DMS153 treated with DMSO at 0.1 percent for 48 hours (cell line): ENCODE measurements around the gene C10orf71.

Experiments used
- DNase-seq: peaks from one replicate; lab custom pipeline; 2025; ENCODE audit not compliant: unreplicated experiment; lab: John Stamatoyannopoulos, UW

C10orf71 gene

DNA sequence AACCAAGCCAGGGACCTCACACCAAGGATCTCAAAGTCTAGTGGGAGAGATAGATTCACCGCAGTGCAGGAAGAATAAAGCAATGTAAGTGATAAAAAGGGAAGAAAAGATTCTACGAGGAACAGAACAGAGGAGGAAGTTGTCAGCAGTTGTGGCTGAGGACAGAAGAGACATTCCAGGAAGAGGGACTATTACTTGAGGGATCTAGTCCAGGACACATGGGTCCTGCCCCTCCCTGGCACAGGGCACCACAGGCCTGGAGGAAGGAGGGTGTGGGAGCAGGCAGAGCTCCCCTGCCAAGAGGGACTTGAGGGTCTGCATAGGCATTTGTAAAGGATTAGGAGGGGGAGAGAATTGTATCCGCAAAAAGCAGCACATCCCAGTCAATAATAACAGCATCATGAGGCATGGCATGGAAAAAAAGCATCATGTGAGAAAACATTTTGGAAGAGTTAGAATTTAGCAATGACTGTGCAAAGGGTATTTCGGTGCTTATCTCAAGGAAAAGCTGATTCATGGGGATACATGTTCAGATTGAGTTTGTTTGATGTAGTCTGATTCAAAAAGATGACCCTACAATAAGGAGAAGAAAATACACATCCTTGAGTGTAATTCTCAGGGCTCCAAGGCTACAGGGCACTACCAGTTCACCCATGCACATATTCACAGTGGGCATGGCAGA lies 12.7 kb downstream of the C10orf71 start:
- no peak for DNase-seq

DNA sequence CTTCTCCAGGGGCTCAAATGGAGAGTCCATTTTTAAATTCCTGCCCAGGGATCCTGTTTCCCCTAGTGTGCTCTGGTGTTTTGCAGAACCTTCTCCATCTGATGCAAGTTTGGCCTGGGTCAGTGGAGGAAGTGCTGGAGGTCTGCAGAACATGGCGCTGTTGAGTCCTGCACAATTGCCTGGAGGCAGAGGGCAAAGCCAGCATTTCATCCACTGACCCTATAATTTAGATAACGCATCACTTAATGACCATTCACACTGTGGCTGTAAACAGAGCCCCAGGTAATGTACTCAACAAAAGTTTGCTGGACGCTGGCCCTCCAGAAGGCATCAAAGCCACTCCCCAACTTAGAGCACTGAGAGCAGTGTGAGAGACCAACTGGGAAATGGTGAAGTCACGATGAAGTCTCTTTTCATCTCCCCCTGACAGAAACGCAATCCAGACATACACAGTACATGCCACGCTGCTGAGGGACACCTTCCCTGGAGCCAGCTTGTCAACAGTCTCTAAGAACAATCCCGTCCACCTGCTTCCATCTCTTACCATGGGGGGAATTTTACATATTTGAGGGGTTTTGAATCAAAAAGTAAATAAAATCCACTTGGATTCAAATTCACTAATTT lies 13.4 kb downstream of the C10orf71 start:
- DNase-seq, result no peak

DNA sequence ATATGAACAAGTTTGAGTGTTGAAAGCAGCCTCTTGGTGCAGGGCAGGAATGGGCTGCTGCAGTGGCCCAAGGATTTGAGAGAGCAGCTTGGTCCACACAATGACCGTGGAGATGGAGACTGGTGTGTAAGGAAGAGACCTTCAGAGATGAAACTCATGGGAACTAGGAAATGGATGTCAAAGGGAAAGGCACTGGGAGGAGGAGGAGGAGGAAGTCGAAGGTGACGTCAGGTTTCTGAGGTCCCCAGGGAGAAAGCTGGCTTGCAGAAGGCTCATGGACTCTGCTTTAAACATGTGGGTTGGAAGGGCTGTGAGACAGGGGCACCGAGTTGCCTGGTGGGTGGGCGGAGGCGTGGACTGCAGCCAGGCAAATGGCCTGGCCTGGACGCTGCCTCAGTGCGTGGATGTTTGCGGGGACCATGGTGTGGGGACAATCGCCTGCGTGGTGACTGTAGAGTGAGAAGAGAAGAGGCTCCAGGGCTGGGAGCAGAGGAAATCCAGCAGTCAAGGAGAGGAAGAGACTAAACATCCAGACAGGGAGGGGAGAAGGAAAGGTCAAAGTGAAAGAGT lies 14.6 kb downstream of the C10orf71 start:
- no peak for DNase-seq

DNA sequence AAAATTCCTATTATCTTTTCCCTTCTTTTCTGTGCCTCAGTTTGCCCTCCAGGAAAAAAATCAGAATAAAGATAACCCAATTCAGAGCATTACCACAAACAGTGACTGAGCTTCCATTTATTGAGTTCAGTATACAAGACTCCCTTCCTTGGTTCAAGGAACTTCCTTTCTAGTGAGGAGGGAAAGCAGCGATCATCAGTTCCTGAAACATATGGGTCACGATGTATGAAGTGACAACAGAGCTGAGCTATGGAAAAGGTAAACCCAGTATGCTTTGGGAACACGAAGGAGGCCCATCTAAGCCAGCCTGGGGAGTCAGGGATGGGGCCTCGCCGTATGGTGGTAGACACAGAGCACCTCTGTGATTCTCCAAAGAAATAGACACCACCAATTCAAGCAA lies 15.8 kb downstream of the C10orf71 start:
- no peak for DNase-seq

DNA sequence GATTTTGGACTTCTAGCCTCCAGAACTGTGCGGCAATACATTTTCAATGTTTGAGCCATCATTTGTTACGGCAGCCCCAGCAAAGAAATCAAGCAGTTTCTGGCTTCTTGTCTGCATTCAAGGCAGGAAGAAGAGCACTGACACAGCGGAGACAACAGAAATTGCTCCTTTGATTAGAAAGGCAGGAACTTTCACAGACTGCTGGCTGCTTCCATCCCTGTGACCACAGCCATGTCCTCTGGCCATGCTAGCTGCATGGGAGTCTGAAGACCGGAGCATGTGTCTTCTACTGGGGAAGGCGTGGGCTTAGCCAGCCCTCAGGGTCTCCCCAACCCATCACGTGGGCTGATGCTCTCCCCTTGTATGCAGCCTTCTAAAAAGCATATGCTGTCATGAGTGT lies 19.1 kb downstream of the C10orf71 start:
- no peak for DNase-seq

DNA sequence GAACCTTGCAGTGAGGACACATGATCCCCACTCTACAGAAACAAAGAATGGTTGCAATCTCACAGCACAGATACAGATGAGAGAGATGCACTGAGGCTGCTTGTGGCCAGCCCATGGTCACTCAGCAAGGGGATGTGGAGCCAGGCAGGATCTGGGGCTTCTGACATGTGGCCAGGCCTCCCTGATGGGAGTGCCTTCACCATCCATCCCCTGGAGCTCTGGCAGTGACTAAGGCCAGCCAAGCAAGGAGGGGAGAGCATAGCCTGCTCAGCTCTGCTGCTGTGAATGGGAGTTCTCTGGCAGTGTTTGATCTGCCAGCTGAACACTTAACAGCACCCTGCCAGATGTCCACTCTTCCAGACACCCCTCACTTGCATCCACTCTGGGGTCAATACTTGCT lies 19.8 kb downstream of the C10orf71 start:
- no peak for DNase-seq

DNA sequence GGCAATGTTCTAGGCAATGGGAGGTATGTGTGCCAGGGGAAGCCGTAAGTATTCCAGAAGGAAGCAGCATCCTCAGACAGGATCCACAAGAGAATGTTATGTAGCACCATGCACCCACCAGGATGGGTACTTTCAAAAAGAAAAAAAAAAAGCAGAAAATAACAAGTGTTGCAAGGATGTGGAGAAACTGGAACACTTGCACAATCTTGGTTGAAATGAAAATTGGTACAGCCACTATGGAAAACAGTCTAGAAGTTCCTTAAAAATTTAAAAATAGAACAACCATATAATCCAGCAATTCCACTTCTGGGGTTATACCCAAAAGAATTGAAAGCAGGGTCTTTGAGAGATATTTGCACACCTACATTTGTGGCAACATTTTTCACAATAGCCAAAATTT lies 20.2 kb downstream of the C10orf71 start:
- no peak for DNase-seq

DNA sequence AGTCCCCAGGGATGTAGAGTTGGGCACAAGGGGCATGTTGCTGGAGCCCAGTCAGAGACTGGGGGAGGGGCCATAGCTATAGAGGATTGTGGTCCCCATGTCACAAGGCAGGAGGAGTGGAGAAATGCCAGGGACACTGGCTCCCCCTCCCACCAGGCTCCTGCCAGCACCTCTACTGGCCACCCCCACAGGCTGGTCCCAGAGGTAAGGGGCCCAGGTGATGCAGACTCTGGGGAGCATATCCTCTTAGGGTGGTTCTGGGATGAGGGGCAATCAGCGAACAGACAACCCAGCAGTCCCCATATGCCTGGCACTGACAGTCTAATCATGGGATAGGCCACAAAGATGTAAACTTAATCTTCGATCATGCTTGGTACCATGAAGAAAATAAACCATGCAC lies 21.2 kb downstream of the C10orf71 start:
- DNase-seq, result no peak

DNA sequence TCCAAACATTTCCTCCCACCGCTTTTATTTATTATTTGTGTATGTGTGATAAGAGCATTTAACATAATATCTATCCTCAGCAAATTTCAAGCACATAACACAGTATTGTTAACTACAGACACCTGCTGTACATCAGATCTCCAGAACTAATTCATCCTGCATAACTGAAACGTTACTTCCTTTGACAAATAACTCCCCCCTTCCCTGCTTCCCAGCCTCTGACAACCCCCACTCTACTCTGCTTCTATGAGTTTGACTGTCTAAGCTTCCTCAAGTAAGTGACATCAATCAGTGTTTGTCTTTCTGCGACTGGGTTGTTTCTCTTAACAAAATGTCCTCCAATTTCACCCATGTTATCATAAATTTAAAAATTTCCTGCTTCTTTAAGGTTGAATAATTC lies 22.1 kb downstream of the C10orf71 start:
- DNase-seq, result no peak

DNA sequence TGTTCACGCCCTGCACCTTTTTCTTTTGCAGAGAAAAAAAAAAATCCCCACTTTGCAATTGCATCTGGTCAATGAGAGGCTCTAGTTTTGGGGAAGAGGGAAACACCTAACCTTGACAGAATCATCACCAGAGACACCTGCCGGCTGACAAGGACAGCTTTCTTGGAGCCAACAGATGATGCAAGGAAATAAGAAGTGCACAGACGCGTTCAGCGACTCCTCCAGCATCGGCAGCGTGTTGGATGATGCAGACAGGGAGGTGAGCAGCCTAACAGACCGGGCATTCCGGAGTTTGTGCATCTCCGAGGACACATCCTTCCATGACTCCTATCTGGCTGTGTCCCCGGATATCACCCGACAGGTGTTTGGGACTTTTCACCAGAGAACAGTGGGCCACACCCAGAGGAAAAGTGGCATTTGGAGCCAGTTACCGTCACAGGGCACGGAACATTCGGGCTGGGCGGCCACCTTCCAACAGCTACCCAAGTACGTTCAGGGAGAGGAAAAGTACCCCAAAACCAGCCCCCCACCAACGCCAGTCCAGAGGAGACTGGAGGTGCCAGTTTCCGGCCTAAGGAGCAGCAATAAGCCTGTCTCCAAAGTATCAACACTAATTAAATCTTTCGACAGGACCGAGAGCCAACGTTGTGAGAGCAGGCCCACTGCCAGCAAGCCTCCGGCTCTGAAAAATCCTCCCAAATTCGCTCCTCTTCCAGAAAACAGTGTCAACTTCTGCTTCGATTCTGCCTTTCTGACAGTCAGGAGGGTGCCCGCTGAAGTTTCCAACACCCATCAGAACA lies 23.6 kb downstream of the C10orf71 start:
- no peak for DNase-seq

DNA sequence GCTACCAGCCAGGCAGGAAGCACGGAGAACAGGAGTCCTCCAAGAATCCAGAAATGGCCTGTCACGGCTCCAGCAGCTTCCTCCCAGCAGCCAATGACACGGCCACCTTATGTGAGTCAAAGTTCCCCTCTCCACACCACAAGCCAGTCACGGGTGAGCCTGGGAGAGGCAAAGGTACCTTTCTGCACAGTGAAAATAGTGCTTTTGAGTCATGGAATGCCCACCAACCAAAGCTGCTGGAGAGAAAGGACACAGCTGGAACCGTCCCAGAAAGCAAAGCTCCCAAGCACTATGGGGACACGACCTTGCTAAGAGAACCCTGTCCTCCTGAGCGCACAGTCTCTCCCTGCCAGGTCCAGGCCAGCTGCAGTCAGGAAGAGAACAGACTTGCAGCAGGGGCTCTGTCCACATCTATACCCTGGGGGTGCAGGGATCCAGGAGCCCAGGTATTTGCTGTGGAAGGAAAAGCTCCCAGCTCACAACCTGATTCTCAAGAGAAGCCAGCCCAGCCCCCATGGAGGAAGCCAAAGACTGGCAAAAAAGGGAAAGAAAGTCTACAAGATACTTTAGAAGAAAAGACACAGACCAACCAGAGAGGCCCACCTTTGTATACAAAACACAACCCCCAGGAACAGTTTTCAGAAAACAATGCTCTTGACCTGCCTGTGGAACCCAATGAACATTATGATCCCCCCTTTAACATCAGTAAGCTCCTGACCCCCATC lies 24.4 kb downstream of the C10orf71 start:
- DNase-seq, result no peak

DNA sequence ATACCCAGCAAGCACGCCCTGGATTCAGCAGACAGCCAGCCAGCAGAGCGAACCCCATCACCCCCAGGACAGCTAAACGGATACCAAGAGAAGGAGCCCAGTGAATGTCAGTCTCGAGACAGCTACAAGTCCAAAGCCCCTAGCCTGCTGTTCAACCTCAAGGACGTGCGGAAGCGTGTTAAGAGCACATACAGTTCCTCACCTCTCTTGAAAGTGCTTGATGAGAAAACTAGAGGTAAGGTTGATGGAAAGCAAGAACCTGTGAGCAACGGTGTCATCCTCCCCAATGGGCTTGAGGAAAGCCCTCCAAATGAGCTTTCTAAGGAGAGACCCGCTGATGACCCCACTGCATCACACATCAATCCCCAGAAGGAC lies 24.9 kb downstream of the C10orf71 start:
- no peak for DNase-seq

DNA sequence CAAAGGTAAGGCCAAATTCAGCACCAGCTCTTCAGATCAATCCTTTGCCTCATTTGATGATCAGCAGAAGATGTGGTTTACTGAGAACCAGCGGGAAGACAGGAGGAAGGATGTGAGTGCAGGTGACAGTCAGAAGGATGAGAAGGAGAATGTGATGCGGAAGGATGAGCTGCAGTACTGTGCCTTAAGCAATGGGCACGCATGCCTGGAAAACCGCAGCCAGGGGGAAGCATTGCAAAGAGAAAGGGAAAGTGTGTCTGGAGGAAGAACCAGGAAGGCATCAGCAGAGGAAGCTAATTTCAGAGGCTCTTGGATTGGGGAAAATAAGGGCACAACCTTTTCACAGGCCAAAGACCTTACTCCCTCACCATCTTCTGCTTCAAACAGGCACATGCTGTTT lies 25.7 kb downstream of the C10orf71 start:
- DNase-seq, result no peak

DNA sequence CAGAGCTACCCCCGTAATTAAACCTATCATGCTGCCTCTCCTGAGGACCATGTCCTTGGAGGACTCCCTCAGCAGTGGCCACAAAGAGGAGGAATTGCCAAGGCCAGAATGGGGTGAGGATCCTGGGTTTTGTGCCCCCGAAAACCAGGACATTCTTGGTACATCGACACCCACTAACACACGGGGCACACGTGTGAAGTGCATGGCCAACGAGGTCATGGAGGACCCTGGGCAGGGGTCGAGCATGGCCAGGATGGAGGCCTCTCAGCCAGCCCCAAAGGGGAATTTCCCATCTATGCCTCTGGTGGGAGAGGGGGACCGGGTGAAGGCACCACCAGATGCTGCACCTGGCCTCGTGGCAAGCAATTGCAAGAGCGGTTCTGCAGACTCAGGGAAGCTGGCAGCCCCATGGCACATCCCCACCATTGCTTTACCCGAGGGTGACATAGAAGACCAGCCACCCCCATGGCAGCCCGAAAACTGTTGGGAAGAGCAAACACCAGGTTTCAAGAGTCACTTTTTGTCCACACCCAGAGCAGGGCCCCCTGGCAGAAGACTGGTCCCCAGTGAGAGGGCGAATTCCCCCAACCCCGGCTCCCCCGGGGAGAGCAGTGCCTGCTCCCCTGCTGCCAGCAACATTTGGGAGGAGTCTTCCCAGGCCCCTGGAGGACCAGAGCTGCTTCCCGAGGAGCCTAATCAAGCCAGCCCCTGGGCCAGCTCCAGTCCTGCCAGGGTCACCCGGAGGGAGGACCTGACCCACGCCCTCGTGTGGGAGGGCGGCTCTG lies 26.4 kb downstream of the C10orf71 start:
- no peak for DNase-seq

DNA sequence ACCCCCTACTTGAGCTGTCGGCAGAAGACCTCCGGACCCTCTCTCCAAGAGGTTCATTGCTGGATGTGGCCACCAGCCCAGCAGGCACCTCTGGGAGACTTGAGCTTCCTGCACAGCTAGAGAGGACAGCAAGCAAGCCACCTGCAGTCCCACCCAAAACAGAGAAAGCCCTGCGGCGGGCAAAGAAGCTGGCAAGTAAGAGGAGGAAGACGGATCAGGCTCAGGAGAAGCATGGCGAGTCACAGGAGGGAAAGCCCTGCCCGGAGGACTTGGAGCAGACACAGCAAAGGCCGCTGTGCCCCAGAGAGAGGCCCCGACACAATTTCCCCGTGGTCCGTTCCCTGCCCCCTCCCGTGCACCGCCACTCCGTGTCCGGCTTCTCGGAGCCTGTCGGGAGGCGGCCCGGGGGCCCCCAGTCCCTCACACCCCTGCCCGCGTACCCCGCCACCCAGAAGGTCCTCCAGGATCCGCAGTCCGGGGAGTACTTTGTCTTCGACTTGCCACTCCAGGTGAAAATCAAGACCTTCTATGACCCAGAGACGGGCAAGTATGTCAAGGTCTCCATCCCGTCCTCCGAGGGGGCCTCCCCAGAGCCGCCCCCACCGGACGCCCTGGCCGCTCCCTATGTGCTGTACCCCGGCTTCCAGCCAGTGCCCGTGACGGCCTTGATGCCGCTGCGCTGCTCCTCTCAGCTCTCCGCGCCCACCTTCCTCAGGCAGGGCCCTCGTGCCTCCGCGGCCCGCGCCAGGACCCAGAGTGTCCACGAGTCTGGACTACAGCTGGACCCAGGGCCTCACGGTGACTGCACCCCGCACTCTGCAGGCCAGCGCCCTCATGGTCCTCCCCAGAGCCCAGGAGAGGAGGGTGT lies 27.2 kb downstream of the C10orf71 start:
- DNase-seq, result no peak

DNA sequence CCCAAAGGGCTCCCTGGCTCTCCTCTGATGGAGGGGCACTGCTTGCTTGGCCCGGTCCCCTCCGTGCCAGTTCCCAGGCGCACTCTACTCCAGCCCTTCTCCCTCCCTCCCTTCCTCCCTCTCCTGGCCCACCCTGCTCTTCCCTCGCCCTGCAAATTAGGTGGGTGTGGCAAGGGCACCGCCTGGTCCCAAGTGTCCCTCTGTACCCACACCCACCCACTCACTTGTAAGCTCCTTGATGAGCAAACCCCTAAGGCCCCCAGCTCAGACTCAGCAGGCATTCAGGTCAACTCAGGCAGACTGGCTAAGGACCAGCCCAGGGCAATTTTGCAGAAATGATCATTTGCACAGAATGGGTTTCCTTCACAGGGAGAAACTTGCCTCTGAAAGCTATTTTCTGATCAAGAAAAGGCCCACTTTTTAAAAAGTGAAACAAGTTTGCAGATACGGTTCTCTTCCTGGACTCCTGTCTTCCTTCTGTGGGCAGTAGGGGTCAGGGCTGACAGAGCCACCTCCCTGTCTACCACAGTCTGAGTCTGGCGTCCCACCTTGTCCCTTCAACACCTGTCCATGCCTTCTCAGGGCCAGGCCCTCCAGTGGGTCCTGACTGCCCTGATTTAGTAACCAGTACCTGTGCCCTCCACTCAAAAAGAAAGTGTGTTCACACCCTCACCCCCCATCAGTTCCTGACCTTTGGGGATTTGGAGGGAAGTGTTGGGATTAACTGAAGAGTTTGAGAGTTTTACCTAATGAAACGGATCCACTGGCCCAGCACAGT lies 28.3 kb downstream of the C10orf71 start:
- DNase-seq, result no peak

DNA sequence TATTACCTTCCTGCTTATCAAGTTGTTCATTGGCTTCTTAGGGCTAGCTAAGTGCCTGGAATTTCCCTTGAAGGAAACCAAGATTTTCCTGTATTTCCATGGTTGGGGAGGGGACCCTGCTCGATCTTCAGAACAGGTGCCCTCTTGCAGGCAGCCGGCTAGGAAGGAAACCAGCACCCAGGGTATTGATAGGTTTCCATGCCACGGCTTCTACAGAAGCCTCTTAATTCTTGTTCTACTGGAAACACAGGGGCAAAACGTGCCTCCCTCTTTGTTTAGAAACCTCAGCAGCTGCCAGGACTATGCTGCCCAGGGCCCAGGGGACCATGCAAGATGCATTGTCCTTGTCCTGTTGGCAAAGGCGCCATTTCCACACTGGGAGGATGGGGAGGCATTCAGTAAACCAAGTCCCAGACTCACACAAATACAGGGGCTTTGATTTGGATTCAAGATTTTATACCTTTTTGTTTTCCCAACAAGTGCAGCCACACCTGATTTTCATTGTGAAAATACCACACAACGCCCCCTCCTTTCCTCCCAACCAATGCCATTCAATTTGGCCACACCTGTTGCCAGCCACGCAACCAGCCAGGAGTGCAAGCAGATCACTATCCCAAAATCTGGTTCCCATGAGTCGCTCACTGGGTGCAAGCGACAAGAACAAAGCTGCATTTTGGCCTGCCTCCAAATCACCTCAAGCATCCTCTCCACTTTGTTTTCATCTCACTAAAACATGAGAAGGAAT lies 29.6 kb downstream of the C10orf71 start:
- peak; percentile 9 for DNase-seq

DNA sequence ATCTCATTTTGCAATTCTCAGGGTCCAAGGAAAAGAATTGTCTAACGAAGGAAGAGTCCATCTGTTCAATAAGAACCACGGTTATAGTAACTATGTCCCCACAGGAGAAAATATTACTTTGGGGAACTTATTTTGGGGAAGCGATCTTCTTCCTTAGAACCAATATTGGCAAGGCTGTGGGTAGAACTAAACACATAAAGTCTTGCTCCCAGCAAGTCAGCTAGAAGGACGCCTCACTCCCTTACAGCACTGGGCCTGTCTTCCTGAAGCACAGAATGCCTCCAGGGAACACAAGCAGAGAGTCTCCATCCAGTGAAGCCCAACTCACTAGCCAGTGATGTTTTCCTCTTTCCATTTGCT lies 30.2 kb downstream of the C10orf71 start:
- DNase-seq, result no peak
